ENCODE results near the gene TBC1D2B. TPM values are rescaled to one million over a fixed set of nuclear protein-coding genes. Genes with fewer than 3 reads are reported as not detected.
"Not testable (repeated sequence)": the region's sequence is repeated elsewhere in the genome, so short reads cannot be mapped to it uniquely, and the experiment has no call there.

The TBC1D2B gene
- total RNA-seq, 5 donors from 2014 or later (not counting 1 experiment from before 2014, with no cell fraction given), result 86.1 to 106 (median 101) TPM

DNA sequence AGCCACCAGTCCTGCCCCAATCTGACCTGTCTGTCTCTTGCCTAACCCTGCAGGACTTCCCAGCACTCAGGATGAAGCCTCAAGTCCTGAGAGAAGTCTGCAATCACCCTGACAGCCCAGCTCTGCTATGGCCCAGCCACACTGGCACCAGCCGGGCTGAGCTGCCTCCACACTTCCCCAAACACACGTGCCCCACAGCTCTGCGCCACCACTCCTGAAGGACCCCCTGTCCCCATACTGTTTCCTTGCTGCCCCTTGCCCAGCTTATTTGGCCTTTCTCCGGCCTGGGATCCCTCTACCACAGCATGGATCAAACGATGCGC, 76.6 kb downstream of the TBC1D2B start:
- DNase-seq (no peak), ATAC-seq (replicated peaks in 1 of 4) (no peak)
- Histone ChIP-seq H3K27ac (ENCODE audit: low read length) (no peak overlapping the region), H3K27me3 (replicated peaks in 1 of 2; ENCODE audit: control insufficient read depth in 2 of 2, extremely low read depth in 1 of 2, insufficient read depth in 2 of 2, low read length in 1 of 2) (no peaks in the 10 kb centered on the region), H3K4me1 (ENCODE audit: control insufficient read depth in 1 of 2, extremely low read depth in 1 of 2, insufficient read depth in 2 of 2, low read length in 2 of 2) (no peaks in the 10 kb centered on the region), H3K9me3 (no peaks in the 10 kb centered on the region), H3K36me3 (ENCODE audit: control insufficient read depth in 2 of 2, extremely low read depth in 1 of 2, insufficient read depth in 1 of 2, low read length in 1 of 2) (peaks cover 25 to 80% of the 10 kb centered on the region in 2 donors), H3K4me3 (ENCODE audit: control insufficient read depth in 1 of 2, extremely low read depth in 1 of 2, low read length in 1 of 2) (no peak overlapping the region)
- no peak overlapping the region for H3K4me3 Mint-ChIP-seq
- ChIA-PET CTCF (interaction anchor here in 1 of 2 donors (0.9 kb wide), 1 partner anchor 195 kb away, joined by 3 read pairs; no protein-coding TSS in a partner anchor), POLR2A (no interaction called here)
- no peaks in the 10 kb centered on the region for H3K9me3 Mint-ChIP-seq
- H3K27me3 Mint-ChIP-seq, result no peaks in the 10 kb centered on the region
- peaks cover 7 to 11% (median 11%) of the 10 kb centered on the region in 3 donors for H3K4me1 Mint-ChIP-seq
- 95% methylated on average over 6 of the region's 6 CpGs for WGBS (ENCODE audit: insufficient coverage)
- peaks cover 44% of the 10 kb centered on the region for H3K36me3 Mint-ChIP-seq
- H3K27ac Mint-ChIP-seq, result peak overlapping the region; percentile 60 to 79

DNA sequence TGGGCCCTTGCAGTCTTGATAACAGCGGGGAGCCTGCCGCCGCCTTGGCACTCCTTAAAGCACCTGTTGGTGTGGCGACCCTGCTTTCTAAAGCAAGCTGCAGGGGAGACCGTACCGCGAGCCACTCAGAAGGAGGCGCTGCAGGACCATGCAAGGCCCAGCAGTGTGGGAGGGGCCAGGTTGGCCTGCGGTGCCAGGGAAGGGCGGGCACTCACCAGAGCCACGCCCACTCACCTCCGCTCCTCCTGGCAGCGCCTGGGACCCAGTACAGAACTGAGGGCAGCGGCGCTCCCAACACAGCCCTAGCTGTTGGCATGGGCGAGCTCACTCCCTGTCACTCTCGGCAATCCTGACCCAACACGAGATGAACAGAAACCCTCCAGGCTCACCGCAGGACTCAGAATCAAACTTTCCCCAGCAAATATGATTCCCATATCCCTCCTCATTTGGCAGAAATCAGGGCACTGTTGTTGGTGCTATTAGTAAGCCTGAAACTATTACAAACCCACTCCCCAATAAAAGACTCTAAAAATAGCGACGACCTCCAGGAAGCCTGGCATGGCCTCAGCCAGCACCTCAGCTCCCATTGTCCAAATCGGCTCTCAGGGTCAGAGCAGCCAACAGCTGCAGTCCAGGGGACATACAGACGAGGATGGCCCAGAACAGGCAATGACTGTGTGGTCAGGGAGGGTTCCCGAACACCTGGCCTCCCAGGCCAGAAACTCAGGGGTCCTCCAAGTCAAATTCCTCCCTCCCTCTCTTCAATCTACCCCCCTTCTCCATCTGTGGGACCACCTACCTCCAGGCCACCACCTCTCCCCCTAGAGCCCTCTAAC, 77.2 kb downstream of the TBC1D2B start:
- Histone ChIP-seq H3K27ac (ENCODE audit: low read length) (no peak overlapping the region), H3K4me3 (ENCODE audit: control insufficient read depth in 1 of 2, extremely low read depth in 1 of 2, low read length in 1 of 2) (no peak overlapping the region), H3K9me3 (no peaks in the 10 kb centered on the region), H3K27me3 (replicated peaks in 1 of 2; ENCODE audit: control insufficient read depth in 2 of 2, extremely low read depth in 1 of 2, insufficient read depth in 2 of 2, low read length in 1 of 2) (no peaks in the 10 kb centered on the region), H3K4me1 (ENCODE audit: control insufficient read depth in 1 of 2, extremely low read depth in 1 of 2, insufficient read depth in 2 of 2, low read length in 2 of 2) (no peaks in the 10 kb centered on the region), H3K36me3 (ENCODE audit: control insufficient read depth in 2 of 2, extremely low read depth in 1 of 2, insufficient read depth in 1 of 2, low read length in 1 of 2) (peaks cover 25 to 79% of the 10 kb centered on the region in 2 donors)
- CTCF ChIA-PET, result interaction anchor here (0.7 to 2.4 kb wide), 7 partner anchors 34 to 195 kb away, joined by 3 to 15 read pairs (median 3); no protein-coding TSS in a partner anchor
- H3K4me3 Mint-ChIP-seq, result no peak overlapping the region
- H3K9me3 Mint-ChIP-seq, result no peaks in the 10 kb centered on the region
- POLR2A ChIA-PET, result no interaction called here
- ATAC-seq (replicated peaks in 1 of 4), result peak; percentile 93 to 100 (median 96)
- H3K27me3 Mint-ChIP-seq, result no peaks in the 10 kb centered on the region
- peaks cover 42% of the 10 kb centered on the region for H3K36me3 Mint-ChIP-seq
- DNase-seq, result peak; percentile 53 to 86 (median 75)
- WGBS (ENCODE audit: insufficient coverage), result 78% methylated on average over 17 of the region's 24 CpGs
- peak overlapping the region; percentile 66 to 79 for H3K27ac Mint-ChIP-seq
- peaks cover 3 to 11% (median 7%) of the 10 kb centered on the region in 3 donors for H3K4me1 Mint-ChIP-seq

DNA sequence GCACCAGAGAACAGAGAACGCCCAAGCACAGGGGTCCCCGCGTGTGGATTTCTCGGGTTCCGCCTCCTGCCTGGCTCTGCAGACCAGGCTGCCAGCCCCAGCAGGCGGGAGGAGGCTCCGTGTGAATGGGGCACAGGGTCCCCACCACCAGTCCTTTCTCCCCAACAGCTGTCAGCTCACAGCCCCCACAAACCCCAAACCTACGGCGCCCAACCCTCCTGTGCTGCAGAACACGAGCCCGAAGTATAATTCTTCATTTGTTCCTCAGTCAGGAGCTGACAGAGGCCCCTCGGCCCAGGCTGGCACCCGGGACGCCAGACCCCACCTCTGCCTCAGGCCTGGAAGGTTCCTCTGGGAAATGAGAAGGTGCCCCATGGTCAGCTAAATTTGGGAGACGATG, 78.0 kb downstream of the TBC1D2B start:
- Histone ChIP-seq H3K27ac (ENCODE audit: low read length) (no peak overlapping the region), H3K4me1 (ENCODE audit: control insufficient read depth in 1 of 2, extremely low read depth in 1 of 2, insufficient read depth in 2 of 2, low read length in 2 of 2) (peaks cover 0 to under 1% of the 10 kb centered on the region in 2 experiments), H3K36me3 (ENCODE audit: control insufficient read depth in 2 of 2, extremely low read depth in 1 of 2, insufficient read depth in 1 of 2, low read length in 1 of 2) (peaks cover 19 to 76% of the 10 kb centered on the region in 2 donors), H3K4me3 (ENCODE audit: control insufficient read depth in 1 of 2, extremely low read depth in 1 of 2, low read length in 1 of 2) (no peak overlapping the region), H3K9me3 (no peaks in the 10 kb centered on the region), H3K27me3 (replicated peaks in 1 of 2; ENCODE audit: control insufficient read depth in 2 of 2, extremely low read depth in 1 of 2, insufficient read depth in 2 of 2, low read length in 1 of 2) (no peaks in the 10 kb centered on the region)
- CTCF ChIA-PET, result interaction anchor here (0.6 to 2.4 kb wide), 6 partner anchors 36 to 112 kb away, joined by 3 to 15 read pairs (median 3); no protein-coding TSS in a partner anchor
- Mint-ChIP-seq H3K27me3 (no peaks in the 10 kb centered on the region), H3K9me3 (no peaks in the 10 kb centered on the region), H3K27ac (no peak overlapping the region), H3K4me3 (no peak overlapping the region), H3K36me3 (peaks cover 39% of the 10 kb centered on the region), H3K4me1 (peaks cover 3 to 11% (median 4%) of the 10 kb centered on the region in 3 donors)
- ATAC-seq (replicated peaks in 1 of 4) (no peak), DNase-seq (no peak)
- POLR2A ChIA-PET, result interaction anchor here in 1 of 2 donors (0.6 kb wide), 1 partner anchor 12 kb away, joined by 5 read pairs; no protein-coding TSS in a partner anchor
- 91% methylated on average over 13 of the region's 15 CpGs for WGBS (ENCODE audit: insufficient coverage)

DNA sequence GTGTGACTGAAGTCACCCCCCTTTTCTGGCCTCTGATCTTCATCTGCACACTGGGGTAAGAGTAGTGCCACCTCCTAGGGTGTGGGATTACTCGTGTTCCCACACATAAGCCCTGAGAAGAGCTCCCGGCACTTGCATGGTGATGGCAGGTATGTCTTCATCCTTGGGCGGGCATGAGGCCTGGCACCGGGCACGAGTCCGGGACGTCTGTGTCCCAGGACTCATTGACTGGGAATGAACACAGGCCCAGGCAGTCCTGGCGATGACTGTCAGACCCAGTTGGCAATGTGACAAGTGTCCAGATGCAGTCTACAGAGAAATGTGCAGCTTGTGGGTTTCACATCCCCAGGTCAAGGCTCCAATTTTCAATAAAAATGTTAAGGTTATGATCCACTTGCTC, 78.9 kb downstream of the TBC1D2B start:
- peaks cover 19 to 74% of the 10 kb centered on the region in 2 donors for H3K36me3 ChIP-seq (ENCODE audit: control insufficient read depth in 2 of 2, extremely low read depth in 1 of 2, insufficient read depth in 1 of 2, low read length in 1 of 2)
- Mint-ChIP-seq H3K4me1 (peaks cover 10 to 12% (median 11%) of the 10 kb centered on the region in 3 donors), H3K9me3 (no peaks in the 10 kb centered on the region), H3K36me3 (peaks cover 39% of the 10 kb centered on the region), H3K4me3 (no peak overlapping the region), H3K27me3 (no peaks in the 10 kb centered on the region), H3K27ac (no peak overlapping the region)
- no peak overlapping the region for H3K4me3 ChIP-seq (ENCODE audit: control insufficient read depth in 1 of 2, extremely low read depth in 1 of 2, low read length in 1 of 2)
- peaks cover 0 to 7% of the 10 kb centered on the region in 2 experiments for H3K4me1 ChIP-seq (ENCODE audit: control insufficient read depth in 1 of 2, extremely low read depth in 1 of 2, insufficient read depth in 2 of 2, low read length in 2 of 2)
- no peaks in the 10 kb centered on the region for H3K9me3 ChIP-seq
- DNase-seq, result no peak
- POLR2A ChIA-PET, result no interaction called here
- no peak overlapping the region for H3K27ac ChIP-seq (ENCODE audit: low read length)
- ATAC-seq (replicated peaks in 1 of 4), result no peak
- no peaks in the 10 kb centered on the region for H3K27me3 ChIP-seq (replicated peaks in 1 of 2; ENCODE audit: control insufficient read depth in 2 of 2, extremely low read depth in 1 of 2, insufficient read depth in 2 of 2, low read length in 1 of 2)
- CTCF ChIA-PET, result interaction anchor here (0.6 to 2.4 kb wide), 2 partner anchors 110 kb away, joined by 3 to 15 read pairs; no protein-coding TSS in a partner anchor
- 97% methylated on average over 6 of the region's 8 CpGs for WGBS (ENCODE audit: insufficient coverage)

DNA sequence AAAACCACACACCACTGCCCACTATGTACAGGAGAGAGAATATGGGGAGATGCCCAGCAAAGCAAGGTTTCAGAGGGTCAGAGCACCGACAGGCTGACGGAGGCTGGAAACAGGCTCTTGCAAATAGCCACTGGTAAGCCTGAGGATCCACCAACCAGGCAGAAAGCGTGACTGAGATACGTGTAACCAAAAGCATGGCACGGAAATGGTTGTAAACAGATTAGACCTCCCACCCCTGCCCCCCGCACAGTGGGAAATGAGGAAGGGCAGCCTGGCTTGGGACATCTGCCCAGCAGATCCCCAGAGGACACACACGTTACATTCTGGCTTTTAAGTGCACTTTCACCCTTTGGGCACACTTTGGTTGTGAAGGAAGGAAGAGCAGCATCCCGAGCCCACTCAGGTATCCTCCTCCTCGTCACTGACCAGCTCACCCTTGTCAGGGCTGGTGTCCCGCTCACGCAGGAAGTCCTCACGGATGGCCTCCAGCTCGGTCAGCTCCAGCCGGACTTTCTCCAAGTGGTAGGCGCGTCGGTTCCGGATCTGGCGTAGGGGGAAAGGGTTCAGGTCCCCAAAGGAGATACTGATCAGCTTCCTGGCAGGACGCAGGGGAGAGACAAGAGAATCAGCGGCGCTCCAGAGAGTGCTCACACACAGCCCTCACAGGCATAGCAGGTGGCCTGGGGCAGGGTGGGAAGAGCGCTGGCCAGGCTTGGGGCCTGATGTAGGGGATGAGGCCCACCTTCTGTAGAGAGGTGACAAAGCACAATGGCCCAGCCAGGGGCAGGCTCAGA, 79.6 kb downstream of the TBC1D2B start:
- H3K27ac Mint-ChIP-seq; H3K9me3 Mint-ChIP-seq; H3K9me3 ChIP-seq; H3K4me3 ChIP-seq (ENCODE audit: control insufficient read depth in 1 of 2, extremely low read depth in 1 of 2, low read length in 1 of 2); ATAC-seq (replicated peaks in 1 of 4); H3K27ac ChIP-seq (ENCODE audit: low read length); H3K4me3 Mint-ChIP-seq; H3K27me3 ChIP-seq (replicated peaks in 1 of 2; ENCODE audit: control insufficient read depth in 2 of 2, extremely low read depth in 1 of 2, insufficient read depth in 2 of 2, low read length in 1 of 2); DNase-seq; POLR2A ChIA-PET; H3K4me1 ChIP-seq (ENCODE audit: control insufficient read depth in 1 of 2, extremely low read depth in 1 of 2, insufficient read depth in 2 of 2, low read length in 2 of 2); H3K27me3 Mint-ChIP-seq: not testable (repeated sequence)
- peaks cover 15 to 69% of the 10 kb centered on the region in 2 donors for H3K36me3 ChIP-seq (ENCODE audit: control insufficient read depth in 2 of 2, extremely low read depth in 1 of 2, insufficient read depth in 1 of 2, low read length in 1 of 2)
- H3K4me1 Mint-ChIP-seq, result peaks cover 13 to 16% (median 15%) of the 10 kb centered on the region in 3 donors
- peaks cover 34% of the 10 kb centered on the region for H3K36me3 Mint-ChIP-seq
- 95% methylated on average over 7 of the region's 23 CpGs for WGBS (ENCODE audit: insufficient coverage)
- CTCF ChIA-PET, result interaction anchor here in 1 of 2 donors (2.4 kb wide), 1 partner anchor 111 kb away, joined by 15 read pairs; no protein-coding TSS in a partner anchor

DNA sequence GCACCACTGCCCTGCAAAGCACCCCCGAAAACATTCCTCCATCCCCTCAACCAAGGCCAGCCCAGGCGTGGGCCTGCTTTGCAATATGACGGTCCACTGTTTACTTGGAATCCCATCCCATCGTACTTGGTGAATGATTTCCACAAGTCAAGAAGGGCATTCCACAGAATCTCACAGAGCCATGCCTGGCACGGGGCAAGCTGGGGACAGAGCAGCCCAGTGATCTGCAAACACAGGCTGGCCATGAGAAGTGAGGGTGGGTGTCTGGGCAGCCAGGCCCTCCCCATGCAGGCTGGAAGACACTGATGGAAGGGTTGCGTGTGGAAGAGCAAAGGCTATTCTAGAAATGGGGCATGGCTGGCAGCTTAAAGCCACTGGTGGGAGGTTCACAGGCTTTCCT, 80.3 kb downstream of the TBC1D2B start:
- POLR2A ChIA-PET; H3K27me3 Mint-ChIP-seq; H3K27me3 ChIP-seq (replicated peaks in 1 of 2; ENCODE audit: control insufficient read depth in 2 of 2, extremely low read depth in 1 of 2, insufficient read depth in 2 of 2, low read length in 1 of 2); H3K4me3 ChIP-seq (ENCODE audit: control insufficient read depth in 1 of 2, extremely low read depth in 1 of 2, low read length in 1 of 2); H3K9me3 ChIP-seq; H3K27ac Mint-ChIP-seq; H3K9me3 Mint-ChIP-seq; H3K27ac ChIP-seq (ENCODE audit: low read length); ATAC-seq (replicated peaks in 1 of 4); CTCF ChIA-PET; H3K4me1 ChIP-seq (ENCODE audit: control insufficient read depth in 1 of 2, extremely low read depth in 1 of 2, insufficient read depth in 2 of 2, low read length in 2 of 2); DNase-seq: not testable (repeated sequence)
- Mint-ChIP-seq H3K36me3 (peaks cover 32% of the 10 kb centered on the region), H3K4me3 (peak overlapping the region in 1 of 3 donors; percentile 9), H3K4me1 (peaks cover 13 to 16% (median 16%) of the 10 kb centered on the region in 3 donors)
- WGBS (ENCODE audit: insufficient coverage), result 100% methylated on average over 2 of the region's 6 CpGs
- H3K36me3 ChIP-seq (ENCODE audit: control insufficient read depth in 2 of 2, extremely low read depth in 1 of 2, insufficient read depth in 1 of 2, low read length in 1 of 2), result peaks cover 15 to 62% of the 10 kb centered on the region in 2 donors

All from T-cell (primary cell).